ENCODE results near the gene WASHC3. TPM values are rescaled to one million over a fixed set of nuclear protein-coding genes. Genes with fewer than 3 reads are reported as not detected.
"Not testable (repeated sequence)": the region's sequence is repeated elsewhere in the genome, so short reads cannot be mapped to it uniquely, and the experiment has no call there.

WASHC3 gene
- 93.2 TPM for total RNA-seq (ENCODE audit: insufficient read depth, low replicate concordance)

GRCh38 chr12:102061560-102062418 lies at the start of gene WASHC3:
Gene WASHC3 (minus strand): TSS chr12:102061991. CDS start chr12:102061962, 29 bp downstream.
- peak; percentile 99 for DNase-seq (ENCODE audit: low spot score)

- no peak for DNase-seq (ENCODE audit: low spot score)
Observed at GRCh38 chr12:102110782-102111181, 49.0 kb upstream of the WASHC3 start.

- DNase-seq (ENCODE audit: low spot score): no peak
Observed at GRCh38 chr12:102107970-102108369, 46.2 kb upstream of the WASHC3 start.

- no peak for DNase-seq (ENCODE audit: low spot score)
Observed at GRCh38 chr12:102106905-102107304, 45.1 kb upstream of the WASHC3 start.

GRCh38 chr12:102096855-102097254 lies 35.1 kb upstream of the WASHC3 start:
- no peak for DNase-seq (ENCODE audit: low spot score)

- peak; percentile 54 for DNase-seq (ENCODE audit: low spot score)
Observed at GRCh38 chr12:102095677-102096263, 34.0 kb upstream of the WASHC3 start.

GRCh38 chr12:102093319-102093718 lies 31.5 kb upstream of the WASHC3 start:
- DNase-seq (ENCODE audit: low spot score): peak; percentile 39

- not testable (repeated sequence) for DNase-seq (ENCODE audit: low spot score)
Observed at GRCh38 chr12:102089228-102089835, 27.5 kb upstream of the WASHC3 start.

GRCh38 chr12:102080842-102081241 lies 19.1 kb upstream of the WASHC3 start:
- no peak for DNase-seq (ENCODE audit: low spot score)

- not testable (repeated sequence) for DNase-seq (ENCODE audit: low spot score)
Observed at GRCh38 chr12:102072092-102072491, 10.3 kb upstream of the WASHC3 start.

- no peak for DNase-seq (ENCODE audit: low spot score)
Observed at GRCh38 chr12:102069707-102070106, 7.9 kb upstream of the WASHC3 start.

- DNase-seq (ENCODE audit: low spot score): no peak
Observed at GRCh38 chr12:102067574-102068258, 5.9 kb upstream of the WASHC3 start.

- no peak for DNase-seq (ENCODE audit: low spot score)
Observed at GRCh38 chr12:102064476-102064875, 2.7 kb upstream of the WASHC3 start.

GRCh38 chr12:102063069-102063468 lies 1.3 kb upstream of the WASHC3 start:
- DNase-seq (ENCODE audit: low spot score): no peak

GRCh38 chr12:102062419-102062806 lies 622 bp upstream of the WASHC3 start:
- no peak for DNase-seq (ENCODE audit: low spot score)

- DNase-seq (ENCODE audit: low spot score): peak; percentile 17
Observed at GRCh38 chr12:102061096-102061559, 663 bp downstream of the WASHC3 start.

GRCh38 chr12:102059343-102059742 lies 2.4 kb downstream of the WASHC3 start:
- no peak for DNase-seq (ENCODE audit: low spot score)

GRCh38 chr12:102054345-102054744 lies 7.4 kb downstream of the WASHC3 start:
- DNase-seq (ENCODE audit: low spot score): no peak

GRCh38 chr12:102053062-102053349 lies 8.8 kb downstream of the WASHC3 start:
- DNase-seq (ENCODE audit: low spot score): no peak

- DNase-seq (ENCODE audit: low spot score): no peak
Observed at GRCh38 chr12:102052192-102053061, 9.4 kb downstream of the WASHC3 start.

- peak; percentile 14 for DNase-seq (ENCODE audit: low spot score)
Observed at GRCh38 chr12:102051431-102051965, 10.3 kb downstream of the WASHC3 start.

Data from umbilical cord (tissue), 2 donors.